ENCODE results near the gene ZDBF2. TPM values are rescaled to one million over a fixed set of nuclear protein-coding genes. Genes with fewer than 3 reads are reported as not detected.

ZDBF2 gene
- total RNA-seq, 1 donor from 2014 or later: 8.0 TPM

DNA sequence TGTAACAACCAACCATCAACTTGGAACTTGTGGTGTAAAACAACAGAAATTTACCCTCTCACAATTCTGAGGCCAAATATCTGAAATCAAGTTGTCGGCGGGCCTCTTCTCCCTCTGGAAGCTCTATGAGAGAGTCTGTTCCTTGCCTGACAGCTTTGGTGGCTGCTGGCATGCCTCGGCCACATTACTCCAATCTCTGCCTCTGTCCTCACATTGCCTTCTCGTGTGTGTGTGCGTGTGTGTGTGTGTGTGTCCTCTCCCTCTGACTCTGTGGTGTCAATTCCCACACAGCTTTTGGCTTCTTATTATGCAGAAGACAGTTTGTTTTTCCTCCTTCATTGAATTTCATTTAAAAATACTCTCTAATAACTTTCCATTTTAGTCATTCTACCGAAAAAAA lies 50.4 kb downstream of the ZDBF2 start:
- H3K4me3 Mint-ChIP-seq: no peak overlapping the region
- ChIA-PET POLR2A (no interaction called here), CTCF (no interaction called here)
- H3K36me3 Mint-ChIP-seq (ENCODE audit: low read depth): no peaks in the 10 kb centered on the region
- DNase-seq (no peak), ATAC-seq (ENCODE audit: low read depth) (no peak)
- H3K27ac Mint-ChIP-seq: no peak overlapping the region
- no peaks in the 10 kb centered on the region for H3K4me1 Mint-ChIP-seq
- TF ChIP-seq CTCF (IDR thresholded peaks at IDR 0.05): no peak
- H3K9me3 Mint-ChIP-seq: peaks cover 3% of the 10 kb centered on the region
- peaks cover 2% of the 10 kb centered on the region for H3K27me3 Mint-ChIP-seq
- intact Hi-C loops (cut with micrococcal nuclease): no loop called here

DNA sequence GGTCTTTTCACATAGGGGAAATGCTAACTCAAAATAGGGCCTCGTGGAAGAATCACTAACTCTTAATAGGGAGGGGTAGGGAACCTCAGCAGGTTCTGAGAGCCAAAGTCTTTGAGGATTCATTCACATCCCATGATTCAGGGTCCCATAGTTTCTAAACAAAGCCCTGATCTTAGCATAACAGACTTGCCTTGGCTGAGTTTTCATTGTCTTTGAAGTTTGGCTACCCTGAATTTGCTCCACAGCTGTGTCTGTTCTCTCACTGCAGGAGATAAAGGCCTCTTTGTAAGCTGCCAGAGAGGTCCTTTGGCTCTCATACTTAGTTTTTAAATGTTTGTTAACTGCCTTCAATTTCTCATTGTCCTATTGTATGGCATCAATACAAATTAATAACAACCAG lies 54.5 kb downstream of the ZDBF2 start:
- Mint-ChIP-seq H3K4me3 (no peak overlapping the region), H3K36me3 (ENCODE audit: low read depth) (no peaks in the 10 kb centered on the region), H3K9me3 (no peaks in the 10 kb centered on the region), H3K4me1 (no peaks in the 10 kb centered on the region), H3K27me3 (peaks cover 4% of the 10 kb centered on the region), H3K27ac (no peak overlapping the region)
- TF ChIP-seq CTCF (IDR thresholded peaks at IDR 0.05): no peak
- ChIA-PET POLR2A (no interaction called here), CTCF (no interaction called here)
- DNase-seq (no peak), ATAC-seq (ENCODE audit: low read depth) (no peak)
- intact Hi-C loops (cut with micrococcal nuclease): no loop called here

GRCh38 chr2:206336861-206337260 lies 62.4 kb downstream of the ZDBF2 start:
- TF ChIP-seq CTCF (IDR thresholded peaks at IDR 0.05): no peak
- ChIA-PET POLR2A (no interaction called here), CTCF (no interaction called here)
- ATAC-seq (ENCODE audit: low read depth) (no peak), DNase-seq (no peak)
- Mint-ChIP-seq H3K4me1 (no peaks in the 10 kb centered on the region), H3K27ac (no peak overlapping the region), H3K4me3 (no peak overlapping the region), H3K27me3 (peaks cover 8% of the 10 kb centered on the region), H3K9me3 (no peaks in the 10 kb centered on the region), H3K36me3 (ENCODE audit: low read depth) (no peaks in the 10 kb centered on the region)
- intact Hi-C loops (cut with micrococcal nuclease): no loop called here

- Mint-ChIP-seq H3K27me3 (peaks cover 11% of the 10 kb centered on the region), H3K36me3 (ENCODE audit: low read depth) (no peaks in the 10 kb centered on the region), H3K9me3 (no peaks in the 10 kb centered on the region), H3K4me3 (no peak overlapping the region), H3K4me1 (no peaks in the 10 kb centered on the region), H3K27ac (no peak overlapping the region)
- intact Hi-C loops (cut with micrococcal nuclease): no loop called here
- ChIA-PET CTCF (no interaction called here), POLR2A (no interaction called here)
- no peak for TF ChIP-seq CTCF (IDR thresholded peaks at IDR 0.05)
- ATAC-seq (ENCODE audit: low read depth): no peak
- no peak for DNase-seq
These were observed 63.5 kb downstream of the ZDBF2 start for GRCh38 chr2:206337956-206338355.

DNA sequence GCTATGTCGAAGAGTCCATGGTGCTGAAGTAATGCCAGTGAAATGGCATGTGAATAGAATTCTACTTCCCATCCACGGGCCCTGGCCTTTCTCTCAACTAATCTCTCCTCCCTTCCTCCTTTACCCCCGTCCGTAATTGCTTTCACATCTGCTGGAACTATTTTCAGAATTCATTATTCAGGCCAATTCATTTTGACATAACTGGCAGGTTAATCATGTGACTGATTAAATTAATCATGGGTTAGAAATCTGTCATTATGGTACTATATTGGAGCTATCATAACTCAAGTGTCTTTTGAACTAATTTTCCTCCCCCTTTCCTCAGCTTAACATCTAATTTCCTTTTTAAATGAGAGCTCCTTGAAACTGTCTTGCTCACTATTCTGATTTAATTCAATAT lies 66.9 kb downstream of the ZDBF2 start:
- DNase-seq: no peak
- Mint-ChIP-seq H3K4me1 (no peaks in the 10 kb centered on the region), H3K27me3 (peaks cover 8% of the 10 kb centered on the region), H3K27ac (no peak overlapping the region), H3K9me3 (no peaks in the 10 kb centered on the region), H3K36me3 (ENCODE audit: low read depth) (no peaks in the 10 kb centered on the region), H3K4me3 (no peak overlapping the region)
- TF ChIP-seq CTCF (IDR thresholded peaks at IDR 0.05): no peak
- intact Hi-C loops (cut with micrococcal nuclease): no loop called here
- ATAC-seq (ENCODE audit: low read depth): no peak
- ChIA-PET CTCF (no interaction called here), POLR2A (no interaction called here)
